Measurements from ENCODE around the gene MORN4. TPM values are rescaled to one million over a fixed set of nuclear protein-coding genes. Genes with fewer than 3 reads are reported as not detected.
A peak's percentile ranks its signal among the peaks of the same experiment; 100 is the strongest.

The MORN4 gene
- total and polyA plus RNA-seq, 2 of the 13 experiments (the other 11 are each of a cell fraction or from before 2014, with no cell fraction given): 3.4 to 9.1 TPM

DNA sequence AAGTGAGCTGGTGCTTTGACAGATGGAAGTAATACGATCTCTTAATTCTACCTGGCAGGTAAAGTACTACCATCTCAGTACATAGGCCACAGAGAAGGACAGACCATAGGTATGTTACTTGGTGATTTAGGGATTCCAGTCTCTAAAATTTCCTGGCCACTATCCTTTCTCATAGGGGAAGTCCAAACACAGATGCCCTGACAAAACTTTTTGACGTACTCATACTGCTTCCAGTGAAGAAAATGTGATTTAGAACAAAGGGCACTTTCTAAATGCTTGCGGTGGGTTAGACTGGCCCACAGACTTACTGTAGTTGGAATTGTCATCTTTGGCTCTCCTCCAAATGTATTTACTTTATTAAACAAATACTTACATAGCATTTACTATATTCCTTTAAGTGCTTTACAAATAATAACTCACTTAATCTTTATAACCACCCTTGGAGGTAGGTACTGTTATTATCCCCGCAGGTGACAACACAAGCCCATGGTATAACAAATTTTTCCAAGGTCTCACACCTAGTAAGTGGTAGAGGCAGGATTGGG, 10.2 kb upstream of the MORN4 start:
- peaks cover 4 to 14% of the 10 kb centered on the region in 2 experiments; a peak in 3 of 5 replicates for H3K36me3 ChIP-seq (replicated peaks in 1 of 2; ENCODE audit: control insufficient read depth in 1 of 2, insufficient read depth in 2 of 2, low read length in 2 of 2)
- no peaks in the 10 kb centered on the region for H4K20me1 ChIP-seq (ENCODE audit: insufficient read depth, low read length)
- no peak for FAIRE-seq
- peaks cover 5% of the 10 kb centered on the region for H3K79me2 ChIP-seq (ENCODE audit: insufficient read depth, low read length)
- H3K9me3 ChIP-seq (ENCODE audit: low read length): no peaks in the 10 kb centered on the region
- no peak overlapping the region for H2AFZ ChIP-seq (ENCODE audit: low read length)
- H3K9ac ChIP-seq (ENCODE audit: insufficient read depth, low read depth, low read length): no peak overlapping the region
- CTCF ChIA-PET (ENCODE audit: low intra/inter-chr PET ratio, low total read pairs): no interaction called here
- no peak overlapping the region for H3K4me2 ChIP-seq (ENCODE audit: low read depth, low read length)
- TF ChIP-seq NCOA5 (CRISPR knock-in tag; IDR thresholded peaks at IDR 0.05) (no peak), BRCA1 (CRISPR knock-in tag; IDR thresholded peaks at IDR 0.05) (no peak), SMAD1 (CRISPR knock-in tag; IDR thresholded peaks at IDR 0.05; ENCODE audit: borderline replicate concordance, low read depth) (no peak), SYNCRIP (IDR thresholded peaks at IDR 0.05; ENCODE audit: insufficient read depth, low read depth, low read length) (no peak)
- TF ChIP-seq, protein P1, sequence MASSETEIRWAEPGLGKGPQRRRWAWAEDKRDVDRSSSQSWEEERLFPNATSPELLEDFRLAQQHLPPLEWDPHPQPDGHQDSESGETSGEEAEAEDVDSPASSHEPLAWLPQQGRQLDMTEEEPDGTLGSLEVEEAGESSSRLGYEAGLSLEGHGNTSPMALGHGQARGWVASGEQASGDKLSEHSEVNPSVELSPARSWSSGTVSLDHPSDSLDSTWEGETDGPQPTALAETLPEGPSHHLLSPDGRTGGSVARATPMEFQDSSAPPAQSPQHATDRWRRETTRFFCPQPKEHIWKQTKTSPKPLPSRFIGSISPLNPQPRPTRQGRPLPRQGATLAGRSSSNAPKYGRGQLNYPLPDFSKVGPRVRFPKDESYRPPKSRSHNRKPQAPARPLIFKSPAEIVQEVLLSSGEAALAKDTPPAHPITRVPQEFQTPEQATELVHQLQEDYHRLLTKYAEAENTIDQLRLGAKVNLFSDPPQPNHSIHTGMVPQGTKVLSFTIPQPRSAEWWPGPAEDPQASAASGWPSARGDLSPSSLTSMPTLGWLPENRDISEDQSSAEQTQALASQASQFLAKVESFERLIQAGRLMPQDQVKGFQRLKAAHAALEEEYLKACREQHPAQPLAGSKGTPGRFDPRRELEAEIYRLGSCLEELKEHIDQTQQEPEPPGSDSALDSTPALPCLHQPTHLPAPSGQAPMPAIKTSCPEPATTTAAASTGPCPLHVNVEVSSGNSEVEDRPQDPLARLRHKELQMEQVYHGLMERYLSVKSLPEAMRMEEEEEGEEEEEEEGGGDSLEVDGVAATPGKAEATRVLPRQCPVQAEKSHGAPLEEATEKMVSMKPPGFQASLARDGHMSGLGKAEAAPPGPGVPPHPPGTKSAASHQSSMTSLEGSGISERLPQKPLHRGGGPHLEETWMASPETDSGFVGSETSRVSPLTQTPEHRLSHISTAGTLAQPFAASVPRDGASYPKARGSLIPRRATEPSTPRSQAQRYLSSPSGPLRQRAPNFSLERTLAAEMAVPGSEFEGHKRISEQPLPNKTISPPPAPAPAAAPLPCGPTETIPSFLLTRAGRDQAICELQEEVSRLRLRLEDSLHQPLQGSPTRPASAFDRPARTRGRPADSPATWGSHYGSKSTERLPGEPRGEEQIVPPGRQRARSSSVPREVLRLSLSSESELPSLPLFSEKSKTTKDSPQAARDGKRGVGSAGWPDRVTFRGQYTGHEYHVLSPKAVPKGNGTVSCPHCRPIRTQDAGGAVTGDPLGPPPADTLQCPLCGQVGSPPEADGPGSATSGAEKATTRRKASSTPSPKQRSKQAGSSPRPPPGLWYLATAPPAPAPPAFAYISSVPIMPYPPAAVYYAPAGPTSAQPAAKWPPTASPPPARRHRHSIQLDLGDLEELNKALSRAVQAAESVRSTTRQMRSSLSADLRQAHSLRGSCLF (CRISPR knock-in tag; IDR thresholded peaks at IDR 0.05; ENCODE audit: borderline replicate concordance): no peak
- TF ChIP-seq, protein P2, sequence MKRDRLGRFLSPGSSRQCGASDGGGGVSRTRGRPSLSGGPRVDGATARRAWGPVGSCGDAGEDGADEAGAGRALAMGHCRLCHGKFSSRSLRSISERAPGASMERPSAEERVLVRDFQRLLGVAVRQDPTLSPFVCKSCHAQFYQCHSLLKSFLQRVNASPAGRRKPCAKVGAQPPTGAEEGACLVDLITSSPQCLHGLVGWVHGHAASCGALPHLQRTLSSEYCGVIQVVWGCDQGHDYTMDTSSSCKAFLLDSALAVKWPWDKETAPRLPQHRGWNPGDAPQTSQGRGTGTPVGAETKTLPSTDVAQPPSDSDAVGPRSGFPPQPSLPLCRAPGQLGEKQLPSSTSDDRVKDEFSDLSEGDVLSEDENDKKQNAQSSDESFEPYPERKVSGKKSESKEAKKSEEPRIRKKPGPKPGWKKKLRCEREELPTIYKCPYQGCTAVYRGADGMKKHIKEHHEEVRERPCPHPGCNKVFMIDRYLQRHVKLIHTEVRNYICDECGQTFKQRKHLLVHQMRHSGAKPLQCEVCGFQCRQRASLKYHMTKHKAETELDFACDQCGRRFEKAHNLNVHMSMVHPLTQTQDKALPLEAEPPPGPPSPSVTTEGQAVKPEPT (CRISPR knock-in tag; IDR thresholded peaks at IDR 0.05; ENCODE audit: low read depth): no peak
- WGBS (ENCODE audit: low lambda C conversion rate): 90% methylated on average over 4 of the region's 4 CpGs
- DNase-seq (ENCODE audit: low spot score): no peak
- no peaks in the 10 kb centered on the region for H3K27me3 ChIP-seq (ENCODE audit: control insufficient read depth in 1 of 2, insufficient read depth in 2 of 2, low read length in 2 of 2)
- BruUV-seq (replicated peaks): TSS peak; percentile 29
- H3K4me3 ChIP-seq (replicated peaks in 1 of 3; ENCODE audit: insufficient read depth in 1 of 3, low read depth in 2 of 3, low read length in 3 of 3): no peak overlapping the region
- no peak overlapping the region for H3K27ac ChIP-seq (ENCODE audit: extremely low read length, insufficient read depth, low read length)
- in situ Hi-C loops (cut with HindIII; ENCODE audit: extremely low pct_ligation_motif_present, low pct_unique_long_range_greater_than_20kb): no loop called here
- POLR2A ChIA-PET: no interaction called here
- ATAC-seq: no peak
- peaks cover 33% of the 10 kb centered on the region for H3K4me1 ChIP-seq (ENCODE audit: insufficient read depth, low read length)
- intact Hi-C loops (cut with micrococcal nuclease; ENCODE audit: unreplicated experiment): no loop called here

Data from HepG2 (cell line).